Activated naive CD4-positive, alpha-beta T cell treated with anti-CD3 and anti-CD28 coated beads, Interleukin-2, amount 50 U/mL, for 72 hours (primary cell): Measurements from ENCODE around the gene FHL1. TPM values are rescaled to one million over a fixed set of nuclear protein-coding genes. Genes with fewer than 3 reads are reported as not detected.
"Not testable (repeated sequence)": the region's sequence is repeated elsewhere in the genome, so short reads cannot be mapped to it uniquely, and the experiment has no call there.

Experiments
- ATAC-seq, 2 donors: fragments of 150-1000 bp; cut with Tn5 transposase; 2 replicates each; pipeline ENCODE4 v1.10.0; 2021; ENCODE audit warnings: mild to moderate bottlenecking in 2 of 2, moderate library complexity in 2 of 2
- DNase-seq, 2 donors: peaks; one replicate each; pipeline ENCODE4 v3.0.0; 2021 to 2022; ENCODE audit warnings: low spot score in 2 of 2
- H3K27ac Mint-ChIP-seq, 2 donors: one replicate each; pipeline ENCODE4 v1.8.0; 2022; ENCODE audit warnings: mild to moderate bottlenecking in 2 of 2, mixed read lengths in 2 of 2
- H3K36me3 Mint-ChIP-seq, 2 donors: one replicate each; pipeline ENCODE4 v1.8.0; 2022; ENCODE audit warnings: mixed read lengths in 2 of 2
- H3K9me3 Mint-ChIP-seq, 2 donors: one replicate each; pipeline ENCODE4 v1.8.0; 2022; ENCODE audit warnings: mixed read lengths in 2 of 2
- total RNA-seq, 2 donors: library from RNA; stranded (reverse); gene quantifications; one replicate each; pipeline ENCODE4 v1.2.3, GENCODE V29; 2022

FHL1 gene
- total RNA-seq, result 10 to 100 TPM in 1 of 2 donors, 1 to 10 TPM in 1; 6.9 to 22.9 TPM

- H3K36me3 Mint-ChIP-seq, result no peaks in the 10 kb centered on the region
- peaks cover 0 to 12% of the 10 kb centered on the region in 2 donors for H3K9me3 Mint-ChIP-seq
- DNase-seq (peak in 1 of 2 donors; percentile 32), ATAC-seq (peak; percentile 80 to 87)
- H3K27ac Mint-ChIP-seq, result no peak within 1 kb of the TSS
Observed at GRCh38 chrX:136147315-136147901, at the start of gene FHL1. TSS of gene FHL1 (plus strand) at chrX:136147533.

GRCh38 chrX:136097871-136098805, 49.2 kb upstream of the FHL1 start:
- Mint-ChIP-seq H3K27ac (no peak overlapping the region), H3K36me3 (no peaks in the 10 kb centered on the region), H3K9me3 (no peaks in the 10 kb centered on the region)
- ATAC-seq (no peak), DNase-seq (no peak)

- no peak for ATAC-seq
- Mint-ChIP-seq H3K9me3 (no peaks in the 10 kb centered on the region), H3K36me3 (no peaks in the 10 kb centered on the region), H3K27ac (no peak overlapping the region)
- DNase-seq, result no peak
Observed at GRCh38 chrX:136104936-136105335, 42.4 kb upstream of the FHL1 start.

- ATAC-seq (no peak), DNase-seq (no peak)
- H3K9me3 Mint-ChIP-seq, result no peaks in the 10 kb centered on the region
- no peaks in the 10 kb centered on the region for H3K36me3 Mint-ChIP-seq
- H3K27ac Mint-ChIP-seq, result no peak overlapping the region
Observed at GRCh38 chrX:136106920-136107528, 40.3 kb upstream of the FHL1 start.

GRCh38 chrX:136108905-136109304, 38.4 kb upstream of the FHL1 start:
- H3K36me3 Mint-ChIP-seq, H3K27ac Mint-ChIP-seq, ATAC-seq, DNase-seq, H3K9me3 Mint-ChIP-seq: not testable (repeated sequence)

GRCh38 chrX:136112286-136112685, 35.0 kb upstream of the FHL1 start:
- Mint-ChIP-seq H3K27ac (no peak overlapping the region), H3K9me3 (no peaks in the 10 kb centered on the region), H3K36me3 (no peaks in the 10 kb centered on the region)
- DNase-seq (no peak), ATAC-seq (no peak)

GRCh38 chrX:136112778-136113177, 34.6 kb upstream of the FHL1 start:
- DNase-seq (no peak), ATAC-seq (no peak)

GRCh38 chrX:136115126-136115903, 32.0 kb upstream of the FHL1 start:
- H3K9me3 Mint-ChIP-seq, result no peaks in the 10 kb centered on the region
- DNase-seq (no peak), ATAC-seq (no peak)
- no peak overlapping the region for H3K27ac Mint-ChIP-seq
- H3K36me3 Mint-ChIP-seq, result no peaks in the 10 kb centered on the region

More at GRCh38 chrX:136112778-136113177, 34.6 kb upstream of the FHL1 start:
- no peak overlapping the region for H3K27ac Mint-ChIP-seq
- no peaks in the 10 kb centered on the region for H3K36me3 Mint-ChIP-seq
- no peaks in the 10 kb centered on the region for H3K9me3 Mint-ChIP-seq

- Mint-ChIP-seq H3K36me3 (no peaks in the 10 kb centered on the region), H3K9me3 (no peaks in the 10 kb centered on the region)
- no peak for DNase-seq
Observed at GRCh38 chrX:136115904-136116297, 31.4 kb upstream of the FHL1 start.

GRCh38 chrX:136121788-136122187, 25.5 kb upstream of the FHL1 start:
- DNase-seq, result no peak
- no peak for ATAC-seq
- H3K27ac Mint-ChIP-seq, result no peak overlapping the region
- no peaks in the 10 kb centered on the region for H3K9me3 Mint-ChIP-seq
- H3K36me3 Mint-ChIP-seq, result no peaks in the 10 kb centered on the region

More at GRCh38 chrX:136115904-136116297, 31.4 kb upstream of the FHL1 start:
- H3K27ac Mint-ChIP-seq, result no peak overlapping the region
- no peak for ATAC-seq

- H3K36me3 Mint-ChIP-seq, result no peaks in the 10 kb centered on the region
- H3K9me3 Mint-ChIP-seq, result no peaks in the 10 kb centered on the region
- DNase-seq (no peak), ATAC-seq (no peak)
- H3K27ac Mint-ChIP-seq, result no peak overlapping the region
Observed at GRCh38 chrX:136122207-136122606, 25.1 kb upstream of the FHL1 start.

- no peaks in the 10 kb centered on the region for H3K36me3 Mint-ChIP-seq
- no peaks in the 10 kb centered on the region for H3K9me3 Mint-ChIP-seq
- ATAC-seq (no peak), DNase-seq (no peak)
- no peak overlapping the region for H3K27ac Mint-ChIP-seq
Observed at GRCh38 chrX:136125106-136125505, 22.2 kb upstream of the FHL1 start.

- Mint-ChIP-seq H3K27ac (no peak overlapping the region), H3K36me3 (no peaks in the 10 kb centered on the region), H3K9me3 (no peaks in the 10 kb centered on the region)
- DNase-seq, result no peak
- no peak for ATAC-seq
Observed at GRCh38 chrX:136126371-136126770, 21.0 kb upstream of the FHL1 start.

GRCh38 chrX:136126872-136127406, 20.4 kb upstream of the FHL1 start:
- ATAC-seq (no peak), DNase-seq (no peak)
- Mint-ChIP-seq H3K27ac (no peak overlapping the region), H3K9me3 (no peaks in the 10 kb centered on the region), H3K36me3 (no peaks in the 10 kb centered on the region)

GRCh38 chrX:136128743-136129142, 18.6 kb upstream of the FHL1 start:
- ATAC-seq (no peak), DNase-seq (no peak)
- Mint-ChIP-seq H3K9me3 (no peaks in the 10 kb centered on the region), H3K36me3 (no peaks in the 10 kb centered on the region), H3K27ac (no peak overlapping the region)
